Activated naive CD8-positive, alpha-beta T cell treated with anti-CD3 and anti-CD28 coated beads, Interleukin-2, amount 50 U/mL, for 24 hours (primary cell): ENCODE results near the gene RAD51B.

Experiments
- ATAC-seq: fragments of 150-1000 bp; cut with Tn5 transposase; one replicate; pipeline ENCODE4 v1.10.0; 2021
- DNase-seq: peaks from one replicate; pipeline ENCODE4 v3.0.0; 2021
- H3K27ac Mint-ChIP-seq: one replicate; pipeline ENCODE4 v1.8.0; 2021; ENCODE audit warnings: mild to moderate bottlenecking, mixed read lengths
- H3K27me3 Mint-ChIP-seq: one replicate; pipeline ENCODE4 v1.8.0; 2021; ENCODE audit warnings: mixed read lengths
- H3K36me3 Mint-ChIP-seq: one replicate; pipeline ENCODE4 v1.8.0; 2021; ENCODE audit warnings: low read depth, mixed read lengths
- H3K4me1 Mint-ChIP-seq: one replicate; pipeline ENCODE4 v1.8.0; 2021; ENCODE audit warnings: mixed read lengths
- H3K4me3 Mint-ChIP-seq: one replicate; pipeline ENCODE4 v1.8.0; 2021; ENCODE audit warnings: mild to moderate bottlenecking, moderate library complexity, mixed read lengths
- H3K9me3 Mint-ChIP-seq: one replicate; pipeline ENCODE4 v1.8.0; 2021; ENCODE audit warnings: mixed read lengths

RAD51B gene

GRCh38 chr14:68584786-68585185 is 765.2 kb downstream of the RAD51B start:
- ATAC-seq (no peak), DNase-seq (no peak)
- no peak overlapping the region for H3K4me3 Mint-ChIP-seq
- H3K9me3 Mint-ChIP-seq = no peaks in the 10 kb centered on the region
- H3K4me1 Mint-ChIP-seq = peaks cover 4% of the 10 kb centered on the region
- H3K27ac Mint-ChIP-seq = no peak overlapping the region
- H3K36me3 Mint-ChIP-seq = no peaks in the 10 kb centered on the region
- no peaks in the 10 kb centered on the region for H3K27me3 Mint-ChIP-seq

DNA sequence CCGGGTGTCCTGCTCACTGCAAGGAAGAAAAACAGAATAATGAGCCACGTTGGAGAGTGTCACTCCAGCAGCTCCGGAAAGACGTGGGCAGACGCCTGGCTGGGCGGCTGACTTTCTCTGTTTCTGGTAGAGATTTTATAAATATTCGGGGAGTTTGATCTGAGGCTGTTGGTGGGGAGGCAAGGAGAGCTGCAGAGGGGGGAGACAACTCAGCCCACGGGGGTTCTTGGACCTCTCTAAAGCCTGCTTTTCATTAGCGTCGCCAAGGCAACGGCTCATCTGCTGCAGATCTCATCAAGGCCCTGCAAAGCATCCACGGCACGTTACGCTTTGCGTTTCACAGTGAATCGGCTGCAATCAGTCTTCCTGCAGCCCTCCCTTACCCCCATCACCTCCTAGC is 766.1 kb downstream of the RAD51B start:
- H3K36me3 Mint-ChIP-seq = no peaks in the 10 kb centered on the region
- no peaks in the 10 kb centered on the region for H3K27me3 Mint-ChIP-seq
- peaks cover 4% of the 10 kb centered on the region for H3K4me1 Mint-ChIP-seq
- ATAC-seq = no peak
- no peak overlapping the region for H3K4me3 Mint-ChIP-seq
- DNase-seq = no peak
- no peaks in the 10 kb centered on the region for H3K9me3 Mint-ChIP-seq
- H3K27ac Mint-ChIP-seq = no peak overlapping the region

DNA sequence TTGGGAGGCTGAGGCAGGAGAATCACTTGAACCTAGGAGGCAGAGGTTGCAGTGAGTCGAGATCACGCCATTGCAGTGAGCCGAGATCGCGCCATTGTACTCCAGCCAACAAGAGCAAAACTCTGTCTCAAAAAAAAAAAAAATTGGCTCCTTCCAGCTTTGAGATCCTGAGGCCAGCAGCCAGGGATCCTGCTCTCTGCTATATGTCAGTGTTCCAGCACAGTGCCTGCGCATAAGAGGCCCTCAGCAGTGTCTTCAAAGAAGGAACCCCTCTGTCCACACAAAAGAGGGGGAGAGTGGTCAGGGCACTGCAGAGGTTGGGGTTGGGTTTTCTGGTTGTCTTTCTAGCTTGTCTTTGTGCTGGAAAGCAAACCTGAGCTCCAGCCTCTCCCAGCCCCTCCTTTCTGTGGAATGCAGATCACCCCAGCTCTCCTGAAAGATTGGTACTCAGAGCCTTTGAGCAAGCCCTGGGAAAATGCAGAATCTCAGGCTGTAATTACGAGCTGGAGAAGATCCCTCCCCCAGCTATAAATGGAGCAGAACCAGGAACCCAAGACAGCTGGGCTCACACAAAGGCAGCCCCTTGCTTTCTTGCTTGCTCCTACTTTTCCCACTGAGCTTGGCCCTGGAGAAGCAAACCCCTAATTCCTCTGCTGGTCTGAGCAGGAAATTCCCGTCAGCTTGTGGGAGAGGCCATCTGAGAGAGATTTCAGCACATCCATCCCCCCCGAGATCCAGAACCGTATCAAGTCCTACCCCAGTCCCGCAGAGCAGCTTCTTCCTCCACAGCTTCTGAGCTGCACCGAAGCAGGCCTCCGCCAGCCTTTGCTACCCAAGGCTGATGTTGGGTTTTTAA is 767.5 kb downstream of the RAD51B start:
- no peak for ATAC-seq
- Mint-ChIP-seq H3K36me3 (no peaks in the 10 kb centered on the region), H3K4me1 (peaks cover 2% of the 10 kb centered on the region), H3K27ac (no peak overlapping the region), H3K27me3 (no peaks in the 10 kb centered on the region), H3K9me3 (no peaks in the 10 kb centered on the region), H3K4me3 (no peak overlapping the region)
- no peak for DNase-seq

DNA sequence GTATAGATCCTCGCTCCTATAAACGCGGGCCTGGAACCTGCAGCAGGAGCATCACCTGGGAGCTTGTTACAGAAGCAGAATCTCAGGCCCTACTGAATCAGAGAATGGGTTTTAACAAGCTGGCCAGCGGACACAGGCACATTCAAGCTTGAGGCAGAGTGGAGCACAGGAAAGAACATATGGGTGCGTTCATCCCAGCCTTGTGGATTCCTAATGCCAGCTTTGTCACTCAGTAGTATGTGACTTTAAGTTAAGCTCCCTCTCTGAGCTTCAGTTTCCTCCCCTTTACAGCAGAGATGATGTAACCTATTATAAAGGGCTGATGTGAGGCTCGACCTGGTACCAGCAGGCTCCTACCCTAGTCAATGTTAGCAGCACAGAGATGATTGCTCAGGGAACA is 768.4 kb downstream of the RAD51B start:
- peaks cover 2% of the 10 kb centered on the region for H3K4me1 Mint-ChIP-seq
- H3K36me3 Mint-ChIP-seq = no peaks in the 10 kb centered on the region
- H3K27me3 Mint-ChIP-seq = no peaks in the 10 kb centered on the region
- H3K9me3 Mint-ChIP-seq = no peaks in the 10 kb centered on the region
- DNase-seq (no peak), ATAC-seq (no peak)
- no peak overlapping the region for H3K4me3 Mint-ChIP-seq
- H3K27ac Mint-ChIP-seq = no peak overlapping the region

GRCh38 chr14:68589447-68590200 is 770.0 kb downstream of the RAD51B start:
- H3K9me3 Mint-ChIP-seq = no peaks in the 10 kb centered on the region
- H3K27ac Mint-ChIP-seq = no peak overlapping the region

DNA sequence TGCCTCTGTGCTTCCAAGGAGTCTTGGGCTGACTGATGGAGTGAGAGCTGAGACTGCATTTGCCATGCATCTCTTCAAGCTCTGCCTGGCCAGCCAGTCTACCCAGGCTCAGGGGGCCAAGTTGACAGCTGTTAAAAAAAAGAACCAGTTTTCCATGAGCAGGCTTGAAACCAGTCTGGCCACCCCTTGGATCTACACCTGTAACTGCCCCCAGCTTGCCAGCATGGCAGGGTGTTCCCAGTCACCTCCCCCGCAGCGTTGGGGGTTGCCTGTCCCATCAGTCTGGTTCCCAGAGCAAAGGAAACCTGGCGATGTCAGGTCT is 770.6 kb downstream of the RAD51B start:
- Mint-ChIP-seq H3K9me3 (no peaks in the 10 kb centered on the region), H3K4me3 (no peak overlapping the region), H3K27ac (no peak overlapping the region), H3K27me3 (no peaks in the 10 kb centered on the region), H3K36me3 (no peaks in the 10 kb centered on the region), H3K4me1 (peaks cover 19% of the 10 kb centered on the region)
- ATAC-seq = no peak
- DNase-seq = no peak

More at GRCh38 chr14:68589447-68590200, 770.0 kb downstream of the RAD51B start:
- Mint-ChIP-seq H3K4me1 (peaks cover 16% of the 10 kb centered on the region), H3K4me3 (no peak overlapping the region), H3K27me3 (no peaks in the 10 kb centered on the region), H3K36me3 (no peaks in the 10 kb centered on the region)
- ATAC-seq = no peak
- DNase-seq = no peak

- H3K9me3 Mint-ChIP-seq = no peaks in the 10 kb centered on the region
- H3K36me3 Mint-ChIP-seq = no peaks in the 10 kb centered on the region
- H3K27me3 Mint-ChIP-seq = no peaks in the 10 kb centered on the region
- ATAC-seq = no peak
- H3K4me1 Mint-ChIP-seq = peaks cover 19% of the 10 kb centered on the region
- no peak for DNase-seq
- no peak overlapping the region for H3K4me3 Mint-ChIP-seq
- H3K27ac Mint-ChIP-seq = no peak overlapping the region
Measured at GRCh38 chr14:68591786-68592185, 772.2 kb downstream of the RAD51B start.

GRCh38 chr14:68592948-68593556 is 773.5 kb downstream of the RAD51B start:
- no peak for ATAC-seq
- Mint-ChIP-seq H3K4me3 (no peak overlapping the region), H3K27ac (peak overlapping the region; percentile 41), H3K4me1 (peaks cover 19% of the 10 kb centered on the region), H3K27me3 (no peaks in the 10 kb centered on the region), H3K36me3 (no peaks in the 10 kb centered on the region), H3K9me3 (no peaks in the 10 kb centered on the region)
- no peak for DNase-seq

- no peaks in the 10 kb centered on the region for H3K9me3 Mint-ChIP-seq
- DNase-seq (no peak), ATAC-seq (no peak)
- H3K27me3 Mint-ChIP-seq = no peaks in the 10 kb centered on the region
- peaks cover 19% of the 10 kb centered on the region for H3K4me1 Mint-ChIP-seq
- H3K36me3 Mint-ChIP-seq = no peaks in the 10 kb centered on the region
- H3K27ac Mint-ChIP-seq = peak overlapping the region; percentile 64
- no peak overlapping the region for H3K4me3 Mint-ChIP-seq
Measured at GRCh38 chr14:68593806-68594536, 774.4 kb downstream of the RAD51B start.

DNA sequence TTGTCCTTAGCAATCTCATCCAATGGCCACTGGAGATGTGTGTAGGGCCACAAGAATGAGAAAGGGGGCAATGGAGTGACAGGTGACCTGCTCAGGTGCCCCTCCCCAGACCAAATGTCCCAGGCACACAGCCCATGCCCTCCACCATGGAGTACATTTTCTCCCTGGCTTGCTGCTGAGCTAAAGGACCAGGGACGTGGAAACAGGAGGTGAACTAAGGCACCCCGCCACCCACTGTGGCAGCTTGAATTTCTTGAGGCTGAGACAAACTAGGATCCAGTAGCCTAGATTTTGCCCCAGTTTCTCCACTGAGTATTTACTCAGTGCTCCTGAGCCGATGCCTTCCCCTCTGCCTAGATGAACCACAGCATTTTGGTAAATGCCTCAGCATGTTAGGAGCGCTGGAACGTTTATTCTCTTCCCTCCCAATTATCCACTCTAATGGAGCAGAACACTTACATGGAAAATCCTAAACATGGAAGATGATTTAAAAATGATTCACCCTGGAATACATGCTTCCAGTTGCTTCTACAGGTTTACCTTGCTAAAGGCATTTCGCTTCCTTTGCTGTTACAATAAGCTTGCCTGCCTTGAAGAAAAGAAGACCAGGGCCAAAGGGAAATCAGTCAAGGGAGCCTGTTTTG is 775.3 kb downstream of the RAD51B start:
- H3K4me3 Mint-ChIP-seq = no peak overlapping the region
- DNase-seq = no peak
- no peaks in the 10 kb centered on the region for H3K36me3 Mint-ChIP-seq
- H3K4me1 Mint-ChIP-seq = peaks cover 17% of the 10 kb centered on the region
- H3K27ac Mint-ChIP-seq = no peak overlapping the region
- no peaks in the 10 kb centered on the region for H3K9me3 Mint-ChIP-seq
- no peak for ATAC-seq
- H3K27me3 Mint-ChIP-seq = no peaks in the 10 kb centered on the region

GRCh38 chr14:68596211-68596610 is 776.6 kb downstream of the RAD51B start:
- no peak for ATAC-seq
- H3K9me3 Mint-ChIP-seq = no peaks in the 10 kb centered on the region
- H3K27me3 Mint-ChIP-seq = no peaks in the 10 kb centered on the region
- no peak overlapping the region for H3K27ac Mint-ChIP-seq
- H3K36me3 Mint-ChIP-seq = no peaks in the 10 kb centered on the region
- H3K4me3 Mint-ChIP-seq = no peak overlapping the region
- peaks cover 17% of the 10 kb centered on the region for H3K4me1 Mint-ChIP-seq
- no peak for DNase-seq

GRCh38 chr14:68596701-68597100 is 777.1 kb downstream of the RAD51B start:
- H3K4me1 Mint-ChIP-seq = peaks cover 17% of the 10 kb centered on the region
- H3K9me3 Mint-ChIP-seq = no peaks in the 10 kb centered on the region
- no peak overlapping the region for H3K4me3 Mint-ChIP-seq
- ATAC-seq = no peak
- no peak for DNase-seq
- H3K27me3 Mint-ChIP-seq = no peaks in the 10 kb centered on the region
- H3K27ac Mint-ChIP-seq = no peak overlapping the region
- H3K36me3 Mint-ChIP-seq = no peaks in the 10 kb centered on the region

GRCh38 chr14:68598089-68598488 is 778.5 kb downstream of the RAD51B start:
- ATAC-seq = no peak
- Mint-ChIP-seq H3K9me3 (no peaks in the 10 kb centered on the region), H3K27me3 (no peaks in the 10 kb centered on the region), H3K4me1 (peaks cover 17% of the 10 kb centered on the region), H3K27ac (no peak overlapping the region), H3K4me3 (no peak overlapping the region), H3K36me3 (no peaks in the 10 kb centered on the region)
- no peak for DNase-seq
